ENCODE results near the gene UNC13B. TPM values are rescaled to one million over a fixed set of nuclear protein-coding genes. Genes with fewer than 3 reads are reported as not detected.

UNC13B gene
- total RNA-seq, 4 donors from 2014 or later: 19.1 to 46.9 (median 35.1) TPM

- Histone ChIP-seq H3K9me3 (no peaks in the 10 kb centered on the region), H3K4me1 (no peaks in the 10 kb centered on the region), H3K4me3 (replicated peaks in 1 of 3) (no peak overlapping the region), H3K27ac (no peak overlapping the region), H3K27me3 (no peaks in the 10 kb centered on the region), H3K36me3 (no peaks in the 10 kb centered on the region)
- 81 to 95% methylated on average over 1 of the region's 1 CpG for WGBS, 2 donors
- no peak for TF ChIP-seq CTCF (IDR thresholded peaks at IDR 0.05)
- no peak for TF ChIP-seq POLR2A (IDR thresholded peaks at IDR 0.05)
- intact Hi-C loops (cut with DNase I): no loop called here
- DNase-seq: no peak
These were observed 118.6 kb downstream of the UNC13B start for GRCh38 chr9:35280399-35280798.

- Histone ChIP-seq H3K9me3 (no peaks in the 10 kb centered on the region), H3K36me3 (no peaks in the 10 kb centered on the region), H3K27me3 (no peaks in the 10 kb centered on the region), H3K4me3 (replicated peaks in 1 of 3) (no peak overlapping the region), H3K27ac (no peak overlapping the region), H3K4me1 (no peaks in the 10 kb centered on the region)
- intact Hi-C loops (cut with DNase I): no loop called here
- no peak for TF ChIP-seq POLR2A (IDR thresholded peaks at IDR 0.05)
- TF ChIP-seq CTCF (IDR thresholded peaks at IDR 0.05): no peak
- no peak for DNase-seq
- WGBS, 2 donors: 80 to 93% methylated on average over 1 of the region's 1 CpG
These were observed 123.9 kb downstream of the UNC13B start for GRCh38 chr9:35285731-35286130.

- no peak for DNase-seq
- Histone ChIP-seq H3K27me3 (no peaks in the 10 kb centered on the region), H3K36me3 (no peaks in the 10 kb centered on the region), H3K4me1 (no peaks in the 10 kb centered on the region), H3K4me3 (replicated peaks in 1 of 3) (no peak overlapping the region), H3K9me3 (no peaks in the 10 kb centered on the region), H3K27ac (no peak overlapping the region)
- TF ChIP-seq POLR2A (IDR thresholded peaks at IDR 0.05) (no peak), CTCF (IDR thresholded peaks at IDR 0.05) (no peak)
- intact Hi-C loops (cut with DNase I): no loop called here
- 100% methylated on average over 1 of the region's 1 CpG for WGBS, 2 donors
These were observed 124.6 kb downstream of the UNC13B start for GRCh38 chr9:35286381-35286780.

- WGBS, 2 donors: 93 to 95% methylated on average over 3 of the region's 3 CpGs
- intact Hi-C loops (cut with DNase I): no loop called here
These were observed 126.3 kb downstream of the UNC13B start for GRCh38 chr9:35287987-35288632.

More at GRCh38 chr9:35287987-35288632, 126.3 kb downstream of the UNC13B start:
- TF ChIP-seq CTCF (IDR thresholded peaks at IDR 0.05) (no peak), POLR2A (IDR thresholded peaks at IDR 0.05) (no peak)
- peaks cover 0 to 2% of the 10 kb centered on the region in 2 donors for H3K4me1 ChIP-seq
- H3K27me3 ChIP-seq: no peaks in the 10 kb centered on the region
- H3K9me3 ChIP-seq: no peaks in the 10 kb centered on the region
- H3K4me3 ChIP-seq (replicated peaks in 1 of 3): no peak overlapping the region
- H3K36me3 ChIP-seq: no peaks in the 10 kb centered on the region
- DNase-seq: no peak
- no peak overlapping the region for H3K27ac ChIP-seq
